Measurements from ENCODE around the gene IDH3B. TPM values are rescaled to one million over a fixed set of nuclear protein-coding genes. Genes with fewer than 3 reads are reported as not detected.

IDH3B gene
- total and polyA plus RNA-seq, 11 donors: 122 to 356 (median 197) TPM

DNA sequence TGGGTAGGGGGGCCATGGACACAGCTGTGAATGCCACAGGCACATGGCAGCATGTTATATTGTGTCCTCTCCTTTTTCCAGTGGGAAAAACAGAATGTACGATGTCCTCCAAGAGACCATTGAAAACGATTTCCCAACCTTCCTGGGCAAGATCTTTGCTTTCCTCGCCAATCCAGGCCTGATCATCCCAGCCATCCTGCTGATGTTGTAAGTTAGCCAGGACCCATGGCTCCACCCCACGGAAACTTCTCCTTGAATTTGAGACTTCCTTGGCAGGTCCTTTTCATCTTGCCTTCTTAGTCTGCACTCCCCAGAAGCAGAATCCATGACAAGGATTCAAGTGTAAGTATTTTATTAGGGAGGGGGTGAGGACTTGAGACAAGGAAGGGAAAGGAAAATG, 39.8 kb downstream of the IDH3B start:
- DNase-seq (no peak), ATAC-seq (no peak)
- H3K4me3 ChIP-seq: no peak overlapping the region
- no peaks in the 10 kb centered on the region for H3K36me3 ChIP-seq
- peaks cover 0 to 8% (median 0%) of the 10 kb centered on the region in 9 donors for H3K27me3 ChIP-seq
- H3K27ac ChIP-seq: peak overlapping the region in 1 of 12 donors; percentile 38
- H3K9me3 ChIP-seq: peaks cover 0 to 17% (median 5%) of the 10 kb centered on the region in 12 donors
- WGBS, 4 donors: 65 to 71% (median 69%) methylated on average over 4 of the region's 4 CpGs
- H3K4me1 ChIP-seq: no peaks in the 10 kb centered on the region
- TF ChIP-seq, protein P1, sequence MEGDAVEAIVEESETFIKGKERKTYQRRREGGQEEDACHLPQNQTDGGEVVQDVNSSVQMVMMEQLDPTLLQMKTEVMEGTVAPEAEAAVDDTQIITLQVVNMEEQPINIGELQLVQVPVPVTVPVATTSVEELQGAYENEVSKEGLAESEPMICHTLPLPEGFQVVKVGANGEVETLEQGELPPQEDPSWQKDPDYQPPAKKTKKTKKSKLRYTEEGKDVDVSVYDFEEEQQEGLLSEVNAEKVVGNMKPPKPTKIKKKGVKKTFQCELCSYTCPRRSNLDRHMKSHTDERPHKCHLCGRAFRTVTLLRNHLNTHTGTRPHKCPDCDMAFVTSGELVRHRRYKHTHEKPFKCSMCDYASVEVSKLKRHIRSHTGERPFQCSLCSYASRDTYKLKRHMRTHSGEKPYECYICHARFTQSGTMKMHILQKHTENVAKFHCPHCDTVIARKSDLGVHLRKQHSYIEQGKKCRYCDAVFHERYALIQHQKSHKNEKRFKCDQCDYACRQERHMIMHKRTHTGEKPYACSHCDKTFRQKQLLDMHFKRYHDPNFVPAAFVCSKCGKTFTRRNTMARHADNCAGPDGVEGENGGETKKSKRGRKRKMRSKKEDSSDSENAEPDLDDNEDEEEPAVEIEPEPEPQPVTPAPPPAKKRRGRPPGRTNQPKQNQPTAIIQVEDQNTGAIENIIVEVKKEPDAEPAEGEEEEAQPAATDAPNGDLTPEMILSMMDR (IDR thresholded peaks at IDR 0.05): no peak
- no peak for TF ChIP-seq POLR2A (IDR thresholded peaks at IDR 0.05)
- intact Hi-C loops (cut with DNase I): no loop called here

DNA sequence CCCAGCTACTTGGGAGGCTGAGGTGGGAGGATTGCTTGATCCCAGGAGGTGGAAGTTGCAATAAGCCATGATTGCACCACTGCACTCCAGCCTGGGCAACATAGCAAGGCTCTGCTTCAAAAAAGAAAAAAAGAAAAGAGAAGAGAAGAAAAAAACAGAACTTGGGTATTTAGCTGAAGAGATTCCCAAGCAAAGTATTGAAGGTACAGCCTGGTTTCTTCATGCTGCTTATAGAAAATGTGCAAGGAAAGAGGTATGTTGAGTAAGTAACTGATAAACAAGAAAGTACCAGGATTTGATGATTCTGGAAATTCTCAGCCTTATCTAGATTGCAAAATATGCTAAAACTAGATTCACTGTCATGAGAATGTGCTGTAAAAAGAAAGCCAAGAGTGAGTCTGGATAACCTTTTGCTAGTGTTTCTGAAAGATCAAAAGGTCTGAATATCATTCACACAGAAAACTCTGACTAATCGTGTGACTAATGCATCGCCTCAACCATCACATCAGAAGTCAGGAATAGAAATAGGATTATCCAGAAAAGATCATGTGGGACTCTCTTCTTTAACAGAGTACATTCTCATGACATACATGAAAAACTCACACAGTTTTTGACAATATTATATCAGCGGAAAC, 43.9 kb downstream of the IDH3B start:
- TF ChIP-seq, protein P1 (IDR thresholded peaks at IDR 0.05): no peak
- TF ChIP-seq POLR2A (IDR thresholded peaks at IDR 0.05): no peak
- ATAC-seq (no peak), DNase-seq (no peak)
- Histone ChIP-seq H3K4me3 (no peak overlapping the region), H3K9me3 (peaks cover 0 to 5% (median 0%) of the 10 kb centered on the region in 12 donors), H3K27ac (no peak overlapping the region), H3K36me3 (no peaks in the 10 kb centered on the region), H3K27me3 (peaks cover 0 to 7% (median 0%) of the 10 kb centered on the region in 9 donors), H3K4me1 (no peaks in the 10 kb centered on the region)
- intact Hi-C loops (cut with DNase I): no loop called here
- WGBS, 4 donors: 86 to 90% (median 88%) methylated on average over 3 of the region's 3 CpGs

DNA sequence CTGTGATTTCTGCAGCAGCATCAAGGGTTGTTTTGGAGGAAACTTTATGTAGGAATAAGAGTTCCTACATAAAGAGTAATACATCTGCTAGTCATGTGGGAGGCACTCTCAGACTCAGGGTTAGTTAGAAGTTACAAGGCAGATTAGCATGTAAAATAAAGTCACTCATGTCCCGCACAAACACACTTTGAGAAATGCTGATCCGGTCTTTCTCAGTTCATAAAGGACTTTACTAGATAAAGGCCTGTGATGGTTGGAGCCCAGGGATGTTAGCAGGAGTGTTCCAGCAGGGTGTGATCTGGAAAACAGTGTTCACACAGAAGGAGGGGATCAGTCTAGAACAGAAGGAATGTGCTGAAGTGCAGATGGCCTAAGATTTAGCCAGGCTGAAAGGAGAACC, 44.7 kb downstream of the IDH3B start:
- Histone ChIP-seq H3K27me3 (peaks cover 0 to 10% (median 0%) of the 10 kb centered on the region in 9 donors), H3K27ac (no peak overlapping the region), H3K4me3 (no peak overlapping the region), H3K9me3 (peaks cover 0 to 7% (median 0%) of the 10 kb centered on the region in 12 donors), H3K4me1 (no peaks in the 10 kb centered on the region), H3K36me3 (no peaks in the 10 kb centered on the region)
- DNase-seq (no peak), ATAC-seq (no peak)
- intact Hi-C loops (cut with DNase I): no loop called here
- TF ChIP-seq, protein P1 (IDR thresholded peaks at IDR 0.05): no peak
- no peak for TF ChIP-seq POLR2A (IDR thresholded peaks at IDR 0.05)
- 45 to 71% (median 62%) methylated on average over 2 of the region's 2 CpGs for WGBS, 4 donors

DNA sequence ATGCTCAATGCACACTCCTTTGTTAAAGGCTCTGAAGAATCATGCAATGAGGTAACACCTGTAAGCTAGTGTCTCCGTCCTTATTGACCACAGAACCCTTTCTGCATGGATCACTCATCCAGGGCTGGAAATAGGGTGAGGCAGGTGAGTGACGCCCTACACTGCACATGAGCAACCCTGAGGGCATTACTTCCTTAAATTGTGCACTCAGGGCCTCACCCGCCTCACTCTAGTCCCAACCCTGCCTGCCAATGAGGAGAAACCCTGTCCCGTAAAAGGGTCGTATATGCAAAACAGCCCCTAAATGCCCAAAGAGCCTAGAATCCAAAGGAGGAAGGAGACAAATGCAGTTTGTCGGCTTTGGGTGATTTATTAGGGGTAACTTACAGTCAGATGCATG, 45.2 kb downstream of the IDH3B start:
- H3K27ac ChIP-seq: no peak overlapping the region
- WGBS, 4 donors: 72 to 83% (median 80%) methylated on average over 6 of the region's 6 CpGs
- peaks cover 0 to 11% (median 0%) of the 10 kb centered on the region in 9 donors for H3K27me3 ChIP-seq
- no peaks in the 10 kb centered on the region for H3K4me1 ChIP-seq
- intact Hi-C loops (cut with DNase I): no loop called here
- peaks cover 0 to 8% (median 0%) of the 10 kb centered on the region in 12 donors for H3K9me3 ChIP-seq
- ATAC-seq: no peak
- H3K4me3 ChIP-seq: no peak overlapping the region
- TF ChIP-seq, protein P1 (IDR thresholded peaks at IDR 0.05): no peak
- no peak for TF ChIP-seq POLR2A (IDR thresholded peaks at IDR 0.05)
- H3K36me3 ChIP-seq: no peaks in the 10 kb centered on the region
- DNase-seq: no peak
